ENCODE measurements around the gene NPHP4. TPM values are rescaled to one million over a fixed set of nuclear protein-coding genes. Genes with fewer than 3 reads are reported as not detected.

NPHP4 gene
- total RNA-seq, 1 donor: 8.0 TPM

DNA sequence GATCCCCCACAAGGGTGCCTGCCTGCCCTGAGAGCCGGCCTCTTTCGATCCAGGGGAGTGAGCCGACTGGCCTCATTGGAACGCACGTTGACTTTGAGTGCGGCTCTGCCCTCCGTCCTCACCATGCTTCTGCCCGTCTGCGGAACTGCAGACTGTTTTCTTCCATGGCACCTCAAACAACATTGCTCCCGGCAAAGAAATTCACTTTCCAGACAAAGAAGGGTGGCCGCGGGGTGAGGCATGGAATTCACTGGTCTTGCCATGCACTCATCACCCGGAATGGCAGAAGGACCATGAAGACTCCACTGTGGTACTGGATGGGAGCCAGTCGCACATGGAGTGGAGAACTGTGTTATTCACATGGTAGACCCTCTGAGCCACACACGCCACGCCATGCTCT, 169.5 kb downstream of the NPHP4 start:
- no peaks in the 10 kb centered on the region for H4K20me1 ChIP-seq (ENCODE audit: insufficient read depth, low read length)
- H3K4me1 ChIP-seq (ENCODE audit: insufficient read depth, low read length): no peaks in the 10 kb centered on the region
- DNase-seq (ENCODE audit: insufficient read length, low spot score, missing footprints): peak; percentile 48

DNA sequence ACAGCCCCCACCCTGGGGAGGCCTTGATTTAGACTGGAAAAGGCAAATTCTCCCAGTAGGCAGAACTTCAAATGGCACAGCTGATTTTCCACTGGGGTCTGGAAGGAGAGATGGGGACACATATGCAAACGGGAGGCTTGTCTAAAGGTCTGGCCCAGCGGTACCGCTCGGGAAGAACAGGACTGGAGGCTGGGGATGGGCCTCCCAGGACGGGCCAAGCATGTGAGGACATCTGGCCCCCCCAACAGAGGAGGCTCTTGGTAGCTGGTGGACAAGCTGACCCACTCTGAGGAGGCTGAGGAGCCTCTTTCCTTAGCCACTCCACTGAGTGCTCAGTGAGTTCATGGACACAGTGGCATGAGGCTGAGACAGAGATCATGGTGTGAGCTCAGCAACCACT, 170.0 kb downstream of the NPHP4 start:
- no peak overlapping the region for H3K4me2 ChIP-seq (ENCODE audit: insufficient read depth, low read length)
- no peak overlapping the region for H2AFZ ChIP-seq (ENCODE audit: low read length)
- H3K36me3 ChIP-seq (ENCODE audit: insufficient read depth, low read length): no peaks in the 10 kb centered on the region
- no peak overlapping the region for H3K27ac ChIP-seq (ENCODE audit: low read depth, low read length)
- no peaks in the 10 kb centered on the region for H3K27me3 ChIP-seq (ENCODE audit: insufficient read depth, low read length)
- no peaks in the 10 kb centered on the region for H3K9me3 ChIP-seq (ENCODE audit: low read depth, low read length)
- TF ChIP-seq, protein P1, sequence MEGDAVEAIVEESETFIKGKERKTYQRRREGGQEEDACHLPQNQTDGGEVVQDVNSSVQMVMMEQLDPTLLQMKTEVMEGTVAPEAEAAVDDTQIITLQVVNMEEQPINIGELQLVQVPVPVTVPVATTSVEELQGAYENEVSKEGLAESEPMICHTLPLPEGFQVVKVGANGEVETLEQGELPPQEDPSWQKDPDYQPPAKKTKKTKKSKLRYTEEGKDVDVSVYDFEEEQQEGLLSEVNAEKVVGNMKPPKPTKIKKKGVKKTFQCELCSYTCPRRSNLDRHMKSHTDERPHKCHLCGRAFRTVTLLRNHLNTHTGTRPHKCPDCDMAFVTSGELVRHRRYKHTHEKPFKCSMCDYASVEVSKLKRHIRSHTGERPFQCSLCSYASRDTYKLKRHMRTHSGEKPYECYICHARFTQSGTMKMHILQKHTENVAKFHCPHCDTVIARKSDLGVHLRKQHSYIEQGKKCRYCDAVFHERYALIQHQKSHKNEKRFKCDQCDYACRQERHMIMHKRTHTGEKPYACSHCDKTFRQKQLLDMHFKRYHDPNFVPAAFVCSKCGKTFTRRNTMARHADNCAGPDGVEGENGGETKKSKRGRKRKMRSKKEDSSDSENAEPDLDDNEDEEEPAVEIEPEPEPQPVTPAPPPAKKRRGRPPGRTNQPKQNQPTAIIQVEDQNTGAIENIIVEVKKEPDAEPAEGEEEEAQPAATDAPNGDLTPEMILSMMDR (IDR thresholded peaks at IDR 0.05; ENCODE audit: extremely low read depth, low read depth, low read length): no peak
- no peaks in the 10 kb centered on the region for H3K4me1 ChIP-seq (ENCODE audit: insufficient read depth, low read length)
- no peaks in the 10 kb centered on the region for H3K79me2 ChIP-seq (ENCODE audit: insufficient read depth, low read length)
- DNase-seq (ENCODE audit: insufficient read length, low spot score, missing footprints): no peak
- H4K20me1 ChIP-seq (ENCODE audit: insufficient read depth, low read length): no peaks in the 10 kb centered on the region
- no peak overlapping the region for H3K4me3 ChIP-seq (ENCODE audit: insufficient read depth, low read length)

More for the DNA sequence above, 169.5 kb downstream of the NPHP4 start:
- Histone ChIP-seq H3K27ac (ENCODE audit: low read depth, low read length) (no peak overlapping the region), H3K36me3 (ENCODE audit: insufficient read depth, low read length) (no peaks in the 10 kb centered on the region), H3K9me3 (ENCODE audit: low read depth, low read length) (no peaks in the 10 kb centered on the region), H3K4me3 (ENCODE audit: insufficient read depth, low read length) (no peak overlapping the region), H2AFZ (ENCODE audit: low read length) (no peak overlapping the region), H3K4me2 (ENCODE audit: insufficient read depth, low read length) (no peak overlapping the region), H3K79me2 (ENCODE audit: insufficient read depth, low read length) (no peaks in the 10 kb centered on the region), H3K27me3 (ENCODE audit: insufficient read depth, low read length) (no peaks in the 10 kb centered on the region)
- TF ChIP-seq, protein P1 (IDR thresholded peaks at IDR 0.05; ENCODE audit: extremely low read depth, low read depth, low read length): no peak

- H2AFZ ChIP-seq (ENCODE audit: low read length): no peak overlapping the region
- H3K27ac ChIP-seq (ENCODE audit: low read depth, low read length): no peak overlapping the region
- TF ChIP-seq, protein P1 (IDR thresholded peaks at IDR 0.05; ENCODE audit: extremely low read depth, low read depth, low read length): no peak
- no peaks in the 10 kb centered on the region for H3K36me3 ChIP-seq (ENCODE audit: insufficient read depth, low read length)
- H4K20me1 ChIP-seq (ENCODE audit: insufficient read depth, low read length): no peaks in the 10 kb centered on the region
- no peak for DNase-seq (ENCODE audit: insufficient read length, low spot score, missing footprints)
- H3K27me3 ChIP-seq (ENCODE audit: insufficient read depth, low read length): no peaks in the 10 kb centered on the region
- no peak overlapping the region for H3K4me3 ChIP-seq (ENCODE audit: insufficient read depth, low read length)
- no peaks in the 10 kb centered on the region for H3K79me2 ChIP-seq (ENCODE audit: insufficient read depth, low read length)
- H3K4me1 ChIP-seq (ENCODE audit: insufficient read depth, low read length): no peaks in the 10 kb centered on the region
- H3K4me2 ChIP-seq (ENCODE audit: insufficient read depth, low read length): no peak overlapping the region
- H3K9me3 ChIP-seq (ENCODE audit: low read depth, low read length): no peaks in the 10 kb centered on the region
These were observed 170.6 kb downstream of the NPHP4 start for GRCh38 chr1:5821540-5822176.

GRCh38 chr1:5820026-5820421, 172.2 kb downstream of the NPHP4 start:
- H4K20me1 ChIP-seq (ENCODE audit: insufficient read depth, low read length): no peaks in the 10 kb centered on the region
- no peaks in the 10 kb centered on the region for H3K4me1 ChIP-seq (ENCODE audit: insufficient read depth, low read length)
- H3K36me3 ChIP-seq (ENCODE audit: insufficient read depth, low read length): no peaks in the 10 kb centered on the region
- no peak overlapping the region for H2AFZ ChIP-seq (ENCODE audit: low read length)
- no peaks in the 10 kb centered on the region for H3K27me3 ChIP-seq (ENCODE audit: insufficient read depth, low read length)
- H3K4me2 ChIP-seq (ENCODE audit: insufficient read depth, low read length): no peak overlapping the region
- TF ChIP-seq, protein P1 (IDR thresholded peaks at IDR 0.05; ENCODE audit: extremely low read depth, low read depth, low read length): no peak
- no peak overlapping the region for H3K27ac ChIP-seq (ENCODE audit: low read depth, low read length)
- H3K9me3 ChIP-seq (ENCODE audit: low read depth, low read length): no peaks in the 10 kb centered on the region
- DNase-seq (ENCODE audit: insufficient read length, low spot score, missing footprints): no peak
- no peaks in the 10 kb centered on the region for H3K79me2 ChIP-seq (ENCODE audit: insufficient read depth, low read length)
- no peak overlapping the region for H3K4me3 ChIP-seq (ENCODE audit: insufficient read depth, low read length)
